H1 (cell line): ENCODE measurements around the gene ARHGEF5.
"Not testable (repeated sequence)": the region's sequence is repeated elsewhere in the genome, so short reads cannot be mapped to it uniquely, and the experiment has no call there.

Source experiments
- KDM5A ChIP-seq: fragments of 200-600 bp; IDR thresholded peaks from 2 replicates; pipeline ENCODE4 v1.7.1; 2012; ENCODE audit warnings: mild to moderate bottlenecking, low read length, inconsistent platforms, mixed read lengths
- SIN3A ChIP-seq, 2 experiments: IDR thresholded peaks in 1 of 2; conservative IDR thresholded peaks in 1 of 2; 2 replicates each; pipeline ENCODE4 v1.6.1; 2011 to 2012; ENCODE audit warnings: low read length in 2 of 2, improper control_type of control experiment in 1 of 2, low read depth in 1 of 2, mild to moderate bottlenecking in 1 of 2
- SP1 ChIP-seq: IDR thresholded peaks from 2 replicates; pipeline ENCODE4 v1.6.1; 2011; ENCODE audit warnings: low read depth, low read length
- TBP ChIP-seq: IDR thresholded peaks from 2 replicates; pipeline ENCODE4 v1.6.1; 2011; ENCODE audit warnings: low read depth, low read length, improper control_type of control experiment
- TF ChIP-seq, protein P1 (sequence below), 3 experiments: IDR thresholded peaks; 1 replicate in 2 of 3; 2 replicates in 1 of 3; pipeline versions ENCODE4 v1.5.1 to v1.6.1; 2011; ENCODE audit warnings: low read length in 3 of 3, mild to moderate bottlenecking in 3 of 3, inconsistent platforms in 2 of 3, low read depth in 1 of 3, moderate library complexity in 1 of 3; ENCODE audit not compliant: insufficient read depth in 1 of 3; ENCODE audit errors: control extremely low read depth in 1 of 3

DNA sequence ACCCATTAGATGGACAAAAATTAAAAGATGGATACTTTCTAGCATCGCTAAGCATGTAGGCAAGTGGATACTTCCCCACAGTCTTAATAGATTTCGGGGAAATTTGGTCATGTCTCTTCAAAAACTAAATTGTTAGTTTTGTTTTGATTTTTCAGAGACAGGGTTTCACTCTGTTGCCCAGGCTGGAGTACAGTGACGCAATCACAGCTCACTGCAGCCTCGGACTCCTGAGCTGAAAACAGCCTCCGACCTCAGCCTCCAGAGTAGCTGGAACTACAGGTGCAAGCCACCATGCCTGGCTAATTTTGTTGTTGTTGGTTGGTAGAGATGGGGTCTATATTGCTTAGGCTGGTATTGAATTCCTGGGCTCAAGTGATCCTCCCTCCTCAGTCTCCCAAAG is 29.3 kb upstream of the ARHGEF5 start:
- not testable (repeated sequence) for TF ChIP-seq SIN3A (conservative IDR thresholded peaks at IDR 0.05 in 1 of 2, IDR thresholded peaks at IDR 0.05 in 1 of 2; ENCODE audit: low read depth in 1 of 2, low read length in 2 of 2); KDM5A; SP1; TBP
- TF ChIP-seq, protein P1, sequence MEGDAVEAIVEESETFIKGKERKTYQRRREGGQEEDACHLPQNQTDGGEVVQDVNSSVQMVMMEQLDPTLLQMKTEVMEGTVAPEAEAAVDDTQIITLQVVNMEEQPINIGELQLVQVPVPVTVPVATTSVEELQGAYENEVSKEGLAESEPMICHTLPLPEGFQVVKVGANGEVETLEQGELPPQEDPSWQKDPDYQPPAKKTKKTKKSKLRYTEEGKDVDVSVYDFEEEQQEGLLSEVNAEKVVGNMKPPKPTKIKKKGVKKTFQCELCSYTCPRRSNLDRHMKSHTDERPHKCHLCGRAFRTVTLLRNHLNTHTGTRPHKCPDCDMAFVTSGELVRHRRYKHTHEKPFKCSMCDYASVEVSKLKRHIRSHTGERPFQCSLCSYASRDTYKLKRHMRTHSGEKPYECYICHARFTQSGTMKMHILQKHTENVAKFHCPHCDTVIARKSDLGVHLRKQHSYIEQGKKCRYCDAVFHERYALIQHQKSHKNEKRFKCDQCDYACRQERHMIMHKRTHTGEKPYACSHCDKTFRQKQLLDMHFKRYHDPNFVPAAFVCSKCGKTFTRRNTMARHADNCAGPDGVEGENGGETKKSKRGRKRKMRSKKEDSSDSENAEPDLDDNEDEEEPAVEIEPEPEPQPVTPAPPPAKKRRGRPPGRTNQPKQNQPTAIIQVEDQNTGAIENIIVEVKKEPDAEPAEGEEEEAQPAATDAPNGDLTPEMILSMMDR (IDR thresholded peaks at IDR 0.05; ENCODE audit: control extremely low read depth in 1 of 3, insufficient read depth in 1 of 3, low read depth in 1 of 3, low read length in 3 of 3): not testable (repeated sequence)
